H1 (cell line): ENCODE measurements around the gene COL4A1. TPM values are rescaled to one million over a fixed set of nuclear protein-coding genes. Genes with fewer than 3 reads are reported as not detected.

Source experiments
- CTCF ChIA-PET: fragments of 300-600 bp; sonication (Branson Sonifier 250); formaldehyde crosslinking; loops from one replicate; lab custom pipeline; 2021; ENCODE audit not compliant: partially characterized antibody; lab: Charles Lee
- POLR2A ChIA-PET: fragments of 300-600 bp; sonication (Branson Sonifier 250); formaldehyde crosslinking; loops from one replicate; lab custom pipeline; 2021; ENCODE audit warnings: inconsistent platforms; ENCODE audit not compliant: partially characterized antibody; lab: Charles Lee
- DNase-seq, 2 experiments: peaks; one replicate each; pipeline versions ENCODE4 v3.0.0 to v3.0.0-alpha.2; 2010 to 2022; ENCODE audit warnings: low spot score in 2 of 2, low read depth in 1 of 2, mixed read lengths in 1 of 2
- FAIRE-seq: peaks from 2 replicates; lab custom pipeline; 2011; peaks lifted over from hg19 to GRCh38; lab: Jason Lieb, UNC
- H2AFZ ChIP-seq: 2 replicates; pipeline ENCODE4 v1.8.1; 2012; ENCODE audit warnings: low read length, inconsistent platforms
- H2AK5ac ChIP-seq: 2 replicates; pipeline ENCODE4 v1.6.1; 2013; ENCODE audit warnings: low read depth, low read length
- H2BK120ac ChIP-seq: replicated peaks from 2 replicates; pipeline ENCODE3; 2013; ENCODE audit warnings: low read depth, low read length, inconsistent platforms
- H2BK12ac ChIP-seq: 2 replicates; pipeline ENCODE4 v1.6.1; 2013; ENCODE audit warnings: low read depth, low read length
- H2BK15ac ChIP-seq: 2 replicates; pipeline ENCODE4 v1.6.1; 2013; ENCODE audit warnings: low read length
- H2BK20ac ChIP-seq: 2 replicates; pipeline ENCODE4 v1.6.1; 2013; ENCODE audit warnings: low read length
- H2BK5ac ChIP-seq: 2 replicates; pipeline ENCODE4 v1.6.1; 2013; ENCODE audit warnings: low read depth, low read length
- H3K14ac ChIP-seq: 2 replicates; pipeline ENCODE4 v1.6.1; 2013; ENCODE audit warnings: inconsistent platforms; ENCODE audit not compliant: insufficient read length
- H3K18ac ChIP-seq: 2 replicates; pipeline ENCODE4 v1.6.1; 2013; ENCODE audit warnings: low read length; ENCODE audit errors: extremely low read depth
- H3K23ac ChIP-seq: 2 replicates; pipeline ENCODE4 v1.6.1; 2013; ENCODE audit warnings: inconsistent platforms; ENCODE audit not compliant: insufficient read length
- H3K23me2 ChIP-seq: 2 replicates; pipeline ENCODE4 v1.6.1; 2013; ENCODE audit warnings: low read depth, low read length
- H3K27ac ChIP-seq: 2 replicates; pipeline ENCODE4 v1.6.1; 2011; ENCODE audit warnings: low read depth, low read length, inconsistent platforms
- H3K27me3 ChIP-seq, 4 experiments: replicated peaks in 1 of 4; 1 replicate in 1 of 4; 2 replicates in 3 of 4; pipeline versions ENCODE4 v1.6.1 to v1.8.1; 2011 to 2013; ENCODE audit warnings: low read length in 3 of 4, mild to moderate bottlenecking in 3 of 4, inconsistent platforms in 2 of 4, mixed read lengths in 2 of 4, moderate library complexity in 1 of 4; ENCODE audit not compliant: control insufficient read depth in 3 of 4, insufficient read depth in 3 of 4; ENCODE audit errors: extremely low read depth in 1 of 4
- H3K36me3 ChIP-seq, 4 experiments: 2 replicates each; pipeline versions ENCODE4 v1.6.1 to v1.8.1; 2011 to 2013; ENCODE audit warnings: mild to moderate bottlenecking in 4 of 4, low read length in 3 of 4, moderate library complexity in 2 of 4, control low read depth in 1 of 4, inconsistent platforms in 1 of 4; ENCODE audit not compliant: insufficient read depth in 4 of 4, control insufficient read depth in 2 of 4
- H3K4ac ChIP-seq: replicated peaks from 2 replicates; pipeline ENCODE3; 2013; ENCODE audit warnings: low read length, low read depth, mixed read lengths, inconsistent platforms; ENCODE audit not compliant: insufficient read length
- H3K4me1 ChIP-seq, 4 experiments: replicated peaks in 1 of 4; 1 replicate in 1 of 4; 2 replicates in 3 of 4; pipeline versions ENCODE4 v1.6.1 to v1.8.1; 2011 to 2013; ENCODE audit warnings: low read length in 3 of 4, inconsistent platforms in 2 of 4, mixed read lengths in 1 of 4; ENCODE audit not compliant: insufficient read depth in 4 of 4, control insufficient read depth in 3 of 4
- H3K4me2 ChIP-seq, 2 experiments: 2 replicates each; pipeline versions ENCODE4 v1.6.1 to v1.8.1; 2011 to 2013; ENCODE audit warnings: low read depth in 2 of 2, low read length in 2 of 2, control low read depth in 1 of 2, inconsistent platforms in 1 of 2, mild to moderate bottlenecking in 1 of 2; ENCODE audit not compliant: insufficient read depth in 1 of 2
- H3K4me3 ChIP-seq, 4 experiments: fragments of 200-600, 300-600 bp in 1 of 4; sonication (generic), shearing (Covaris generic), sonication (Bioruptor Twin) in 1 of 4; 2 replicates each; pipeline versions ENCODE4 v1.5.1 to v1.8.1; 2011 to 2016; ENCODE audit warnings: low read length in 4 of 4, low read depth in 3 of 4, control low read depth in 2 of 4, inconsistent platforms in 2 of 4, mild to moderate bottlenecking in 2 of 4, mixed read lengths in 1 of 4, moderate library complexity in 1 of 4; ENCODE audit not compliant: insufficient read depth in 2 of 4; ENCODE audit errors: extremely low read depth in 1 of 4
- H3K56ac ChIP-seq: replicated peaks from 2 replicates; pipeline ENCODE3; 2013; ENCODE audit warnings: low read depth, mild to moderate bottlenecking, mixed read lengths, low read length, inconsistent platforms; ENCODE audit not compliant: insufficient read length
- H3K79me1 ChIP-seq: 2 replicates; pipeline ENCODE4 v1.6.1; 2013; ENCODE audit warnings: low read depth, low read length, control low read depth
- H3K79me2 ChIP-seq, 2 experiments: 2 replicates each; pipeline versions ENCODE4 v1.6.1 to v1.8.1; 2012 to 2013; ENCODE audit warnings: low read length in 2 of 2, mild to moderate bottlenecking in 2 of 2, inconsistent platforms in 1 of 2; ENCODE audit not compliant: insufficient read depth in 2 of 2, control insufficient read depth in 1 of 2
- H3K9ac ChIP-seq, 4 experiments: replicated peaks in 1 of 4; 1 replicate in 1 of 4; 2 replicates in 3 of 4; pipeline versions ENCODE4 v1.6.1 to v1.8.1; 2011 to 2013; ENCODE audit warnings: low read depth in 3 of 4, low read length in 3 of 4, control low read depth in 2 of 4, mild to moderate bottlenecking in 2 of 4, moderate library complexity in 2 of 4, inconsistent platforms in 1 of 4; ENCODE audit errors: extremely low read depth in 1 of 4
- H3K9me3 ChIP-seq, 2 experiments: 2 replicates each; pipeline versions ENCODE4 v1.6.1 to v1.8.1; 2012 to 2013; ENCODE audit warnings: mild to moderate bottlenecking in 2 of 2, moderate library complexity in 2 of 2, control low read depth in 1 of 2, inconsistent platforms in 1 of 2, low read depth in 1 of 2, low read length in 1 of 2, mixed read lengths in 1 of 2; ENCODE audit not compliant: insufficient read depth in 2 of 2
- H4K20me1 ChIP-seq, 2 experiments: replicated peaks in 1 of 2; 2 replicates each; pipeline versions ENCODE3 to v1.8.1; 2011 to 2013; ENCODE audit warnings: inconsistent platforms in 2 of 2, low read length in 2 of 2, mild to moderate bottlenecking in 1 of 2; ENCODE audit not compliant: insufficient read depth in 2 of 2, control insufficient read depth in 1 of 2
- H4K5ac ChIP-seq: 2 replicates; pipeline ENCODE4 v1.6.1; 2013; ENCODE audit warnings: low read length, low read depth, mixed read lengths, inconsistent platforms; ENCODE audit not compliant: insufficient read length
- H4K8ac ChIP-seq: 2 replicates; pipeline ENCODE4 v1.8.0; 2013; ENCODE audit warnings: mild to moderate bottlenecking, moderate library complexity, low read length, inconsistent platforms; ENCODE audit not compliant: insufficient read depth; ENCODE audit errors: extremely low read depth
- H4K91ac ChIP-seq: replicated peaks from 2 replicates; pipeline ENCODE3; 2013; ENCODE audit warnings: low read length, mixed read lengths, inconsistent platforms; ENCODE audit not compliant: insufficient read length
- GABPA ChIP-seq: IDR thresholded peaks from 2 replicates; pipeline ENCODE4 v1.6.1; 2011; ENCODE audit warnings: mild to moderate bottlenecking, low read length, moderate library complexity, borderline replicate concordance; ENCODE audit not compliant: insufficient read depth
- JUN ChIP-seq: IDR thresholded peaks from 2 replicates; pipeline ENCODE4 v1.6.1; 2011; ENCODE audit warnings: low read depth, mild to moderate bottlenecking, improper control_type of control experiment, low read length
- MAFK ChIP-seq: IDR thresholded peaks from 2 replicates; pipeline ENCODE4 v1.6.1; 2012; ENCODE audit warnings: low read depth, mild to moderate bottlenecking, improper control_type of control experiment, low read length
- POLR2AphosphoS5 ChIP-seq: IDR thresholded peaks from 2 replicates; pipeline ENCODE4 v1.6.1; 2011; ENCODE audit warnings: low read depth, low read length
- SRF ChIP-seq: IDR thresholded peaks from 2 replicates; pipeline ENCODE4 v1.6.1; 2011; ENCODE audit warnings: mild to moderate bottlenecking, low read depth, low read length, moderate library complexity
- TAF7 ChIP-seq: optimal IDR thresholded peaks from 2 replicates; pipeline ENCODE3; 2011; ENCODE audit warnings: low read depth, mild to moderate bottlenecking, inconsistent platforms, low read length, moderate library complexity, borderline replicate concordance
- WGBS, 2 experiments: shearing (Covaris generic) in 1 of 2; methylation state at CpG; one replicate each; pipeline versions ENCODE4 v1.1.6 to v1.1.7; 2013 to 2015; ENCODE audit warnings: low lambda C conversion rate in 2 of 2, mixed read lengths in 2 of 2, inconsistent platforms in 1 of 2, low coverage in 1 of 2, missing lambda C conversion rate in 1 of 2; ENCODE audit not compliant: insufficient replicate concordance in 2 of 2, insufficient coverage in 1 of 2, insufficient read length in 1 of 2; ENCODE audit errors: extremely low coverage in 1 of 2, missing lambda C conversion rate in 1 of 2; 5-methylcytosine and 5-hydroxymethylcytosine counted together
- polyA plus RNA-seq, 7 experiments: library from polyadenylated mRNA; depleted of rRNA in 3 of 7; stranded (reverse) in 5 of 7; unstranded in 2 of 7; fragments of >200 nt in 5 of 7; fragments of 200-250 nt in 2 of 7; gene quantifications; 1 replicate in 5 of 7; 2 replicates in 1 of 7; 4 replicates in 1 of 7; pipeline versions ENCODE4 v1.2.1 to v1.2.3, GENCODE V29; 2011 to 2013; ENCODE audit warnings: missing spikeins in 2 of 7, mixed read lengths in 2 of 7
- total RNA-seq: library from RNA; stranded (reverse); fragmentation: NEBNext Ultra II Directional; extraction: Animal tissue kit (Norgen Biotek cat#: 25700); gene quantifications from 2 replicates; pipeline ENCODE4 v1.2.1, GENCODE V29; 2021
- TF ChIP-seq, protein P1 (sequence below): IDR thresholded peaks from 2 replicates; pipeline ENCODE4 v1.6.1; 2012; ENCODE audit warnings: inconsistent platforms

The COL4A1 gene
- total and polyA plus RNA-seq, 2 of the 8 experiments (the other 6 are each of a cell fraction or from before 2014, with no cell fraction given): 30.7 to 82.0 TPM

DNA sequence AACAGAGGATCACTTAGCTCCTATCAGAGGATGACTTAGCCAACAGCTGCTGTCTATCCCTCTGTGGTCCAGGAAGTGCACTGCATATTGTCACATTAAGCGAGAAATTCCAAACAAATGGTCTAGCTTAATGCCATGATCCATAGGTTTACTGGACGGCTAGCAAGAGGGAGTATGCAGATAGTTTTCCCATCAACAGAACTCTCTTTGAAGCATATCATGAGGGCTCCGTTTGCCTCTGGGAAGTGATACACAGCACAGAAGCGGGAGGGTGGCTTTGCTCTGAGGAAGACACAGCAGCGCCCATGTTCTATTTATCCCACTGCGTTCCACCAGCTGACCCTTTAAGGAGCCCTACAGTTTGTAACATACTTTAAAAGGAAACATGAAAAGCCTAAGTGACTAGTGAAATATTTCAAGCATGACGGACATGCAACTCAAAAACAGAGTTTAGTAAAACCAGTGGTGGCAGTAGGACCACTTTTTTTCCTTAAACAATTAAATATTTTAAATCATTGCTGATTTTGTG is 52.7 kb downstream of the COL4A1 start:
- Histone ChIP-seq H3K27ac (no peak overlapping the region), H4K5ac (no peak overlapping the region), H2AFZ (no peak overlapping the region), H4K91ac (peak overlapping the region; percentile 35), H3K23ac (no peak overlapping the region), H3K56ac (no peak overlapping the region), H3K4me1 (no peaks in the 10 kb centered on the region; a peak in 1 of 7 replicates), H2BK5ac (no peak overlapping the region), H4K20me1 (no peaks in the 10 kb centered on the region), H2AK5ac (no peak overlapping the region), H3K4me2 (no peak overlapping the region), H3K9me3 (no peaks in the 10 kb centered on the region), H3K4ac (no peak overlapping the region), H4K8ac (no peak overlapping the region), H3K27me3 (no peaks in the 10 kb centered on the region), H3K23me2 (no peaks in the 10 kb centered on the region), H2BK15ac (no peak overlapping the region), H3K18ac (no peak overlapping the region), H2BK120ac (no peak overlapping the region), H3K9ac (no peak overlapping the region), H3K79me1 (no peaks in the 10 kb centered on the region; the same call in 1 of the 2 replicates), H3K4me3 (no peak overlapping the region), H2BK12ac (no peak overlapping the region; the same call in 1 of the 2 replicates), H3K36me3 (no peaks in the 10 kb centered on the region), H3K14ac (no peak overlapping the region), H3K79me2 (no peaks in the 10 kb centered on the region), H2BK20ac (no peak overlapping the region)
- POLR2A ChIA-PET: interaction anchor here (0.8 kb wide), 2 partner anchors 52 to 77 kb away, joined by 3 read pairs; partner anchors contain the start of genes COL4A1 and COL4A2
- CTCF ChIA-PET: interaction anchor here (0.7 to 1.4 kb wide), 3 partner anchors 10 to 15 kb away, joined by 3 to 4 read pairs (median 3); no protein-coding TSS in a partner anchor
- 89% methylated on average over 7 of the region's 7 CpGs; no CpG with 5 or more reads in 1 of the 2 experiments for WGBS, 2 experiments
- DNase-seq (peak in 1 of 2 experiments; percentile 41), FAIRE-seq (no peak)
- TF ChIP-seq SRF: no peak
- TF ChIP-seq, protein P1, sequence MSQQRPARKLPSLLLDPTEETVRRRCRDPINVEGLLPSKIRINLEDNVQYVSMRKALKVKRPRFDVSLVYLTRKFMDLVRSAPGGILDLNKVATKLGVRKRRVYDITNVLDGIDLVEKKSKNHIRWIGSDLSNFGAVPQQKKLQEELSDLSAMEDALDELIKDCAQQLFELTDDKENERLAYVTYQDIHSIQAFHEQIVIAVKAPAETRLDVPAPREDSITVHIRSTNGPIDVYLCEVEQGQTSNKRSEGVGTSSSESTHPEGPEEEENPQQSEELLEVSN: no peak
- no peak for TF ChIP-seq TAF7
- TF ChIP-seq MAFK: no peak
- no peak for TF ChIP-seq JUN
- no peak for TF ChIP-seq GABPA
- no peak for TF ChIP-seq POLR2AphosphoS5
